Measurements from ENCODE around the gene ECPAS.
"Not testable (repeated sequence)": the region's sequence is repeated elsewhere in the genome, so short reads cannot be mapped to it uniquely, and the experiment has no call there.

Gene ECPAS

GRCh38 chr9:111483858-111484571, at the start of gene ECPAS:
ECPAS (minus strand) TSS chr9:111484383; CDS start chr9:111472918, 11,465 bp downstream.
- peak; percentile 88 for DNase-seq (ENCODE audit: low spot score)

- no peak for DNase-seq (ENCODE audit: low spot score)
Measured at GRCh38 chr9:111533099-111533790, 49.1 kb upstream of the ECPAS start.

GRCh38 chr9:111531716-111532115, 47.5 kb upstream of the ECPAS start:
- no peak for DNase-seq (ENCODE audit: low spot score)

DNA sequence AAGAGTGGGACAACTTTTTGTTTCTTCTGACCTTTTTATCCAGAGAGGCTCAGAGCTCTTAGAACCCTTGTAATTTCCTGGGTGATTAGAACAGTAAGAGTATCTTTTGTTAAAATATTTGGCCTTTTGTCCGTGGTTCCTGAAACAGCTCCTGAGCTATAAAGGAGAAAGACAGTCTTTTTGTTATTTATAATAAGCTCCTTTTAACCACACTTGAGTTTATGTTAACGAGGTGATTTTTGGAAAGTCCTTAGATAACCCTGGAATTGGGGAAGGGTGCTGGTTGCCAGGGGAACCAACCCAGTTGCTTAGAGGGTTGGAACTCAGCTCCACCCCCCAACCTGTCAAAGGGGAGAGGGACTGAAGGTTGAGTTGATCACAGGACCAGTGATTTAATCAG, 45.6 kb upstream of the ECPAS start:
- peak; percentile 65 for DNase-seq (ENCODE audit: low spot score)

GRCh38 chr9:111527347-111527746, 43.2 kb upstream of the ECPAS start:
- no peak for DNase-seq (ENCODE audit: low spot score)

- peak; percentile 85 for DNase-seq (ENCODE audit: low spot score)
Measured at GRCh38 chr9:111525056-111525977, 41.1 kb upstream of the ECPAS start, which contains the start of gene ZNF483. ZNF483 (plus strand) TSS chr9:111525179; CDS start chr9:111527396, 2,217 bp downstream.

GRCh38 chr9:111524731-111525055, 40.5 kb upstream of the ECPAS start:
- no peak for DNase-seq (ENCODE audit: low spot score)

- no peak for DNase-seq (ENCODE audit: low spot score)
Measured at GRCh38 chr9:111516061-111516465, 31.9 kb upstream of the ECPAS start.

- no peak for DNase-seq (ENCODE audit: low spot score)
Measured at GRCh38 chr9:111514967-111515366, 30.8 kb upstream of the ECPAS start.

DNA sequence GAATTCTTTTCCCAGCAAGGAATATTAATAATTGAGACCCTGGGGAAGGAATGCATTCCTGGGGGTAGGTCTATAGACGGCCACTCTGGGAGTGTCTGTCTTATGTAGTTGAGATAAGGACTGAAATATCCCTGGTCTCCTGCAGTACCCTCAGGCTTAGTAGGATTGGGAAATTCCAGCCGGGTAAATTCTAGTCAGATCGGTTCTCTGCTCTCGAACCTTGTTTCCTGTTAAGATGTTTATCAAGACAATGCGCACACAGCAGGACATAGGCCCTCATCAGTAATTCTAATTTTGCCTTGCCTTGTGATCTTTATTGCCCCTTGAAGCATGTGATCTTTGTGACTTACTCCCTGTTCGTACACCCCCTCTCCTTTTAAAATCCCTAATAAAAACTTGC, 27.4 kb upstream of the ECPAS start:
- not testable (repeated sequence) for DNase-seq (ENCODE audit: low spot score)

DNA sequence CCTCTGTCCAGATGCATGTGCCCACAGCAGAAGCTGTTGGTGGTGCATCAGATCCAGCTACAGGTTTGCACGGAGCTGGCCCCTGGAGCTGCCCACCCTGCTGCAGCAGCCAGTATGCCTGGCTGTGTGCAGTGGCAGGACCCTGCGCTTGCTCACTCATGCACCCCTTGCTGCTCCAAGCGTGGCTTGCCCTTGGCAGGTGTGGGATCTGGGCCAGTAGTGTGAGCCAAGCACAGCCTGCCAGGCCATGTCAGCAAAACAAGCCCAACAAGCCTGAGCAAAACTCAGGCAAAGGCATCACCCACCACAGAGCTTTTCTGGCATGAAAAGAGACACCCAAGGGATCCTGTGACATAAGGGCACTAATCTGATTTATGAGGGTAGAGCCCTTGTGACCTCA, 18.3 kb upstream of the ECPAS start:
- no peak for DNase-seq (ENCODE audit: low spot score)

GRCh38 chr9:111501648-111502047, 17.5 kb upstream of the ECPAS start:
- no peak for DNase-seq (ENCODE audit: low spot score)

- no peak for DNase-seq (ENCODE audit: low spot score)
Measured at GRCh38 chr9:111501005-111501562, 16.9 kb upstream of the ECPAS start.

DNA sequence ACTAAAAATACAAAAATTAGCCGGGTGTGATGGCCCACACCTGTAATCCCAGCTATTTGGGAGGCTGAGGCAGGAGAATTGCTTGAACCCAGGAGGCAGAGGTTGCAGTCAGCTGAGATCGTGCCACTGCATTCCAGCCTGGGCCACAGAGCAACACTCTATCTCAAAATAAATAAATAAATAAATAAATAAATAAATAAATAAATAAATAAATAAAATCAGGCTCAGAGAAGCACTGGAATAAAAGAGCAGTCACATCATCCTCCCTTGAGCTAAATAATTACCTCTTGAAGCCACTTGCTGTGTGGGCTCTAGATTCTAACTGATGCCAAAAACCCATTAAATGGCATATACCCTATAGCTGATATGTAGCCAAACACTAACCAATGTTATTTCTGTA, 13.0 kb upstream of the ECPAS start:
- DNase-seq (ENCODE audit: low spot score), result not testable (repeated sequence)

DNA sequence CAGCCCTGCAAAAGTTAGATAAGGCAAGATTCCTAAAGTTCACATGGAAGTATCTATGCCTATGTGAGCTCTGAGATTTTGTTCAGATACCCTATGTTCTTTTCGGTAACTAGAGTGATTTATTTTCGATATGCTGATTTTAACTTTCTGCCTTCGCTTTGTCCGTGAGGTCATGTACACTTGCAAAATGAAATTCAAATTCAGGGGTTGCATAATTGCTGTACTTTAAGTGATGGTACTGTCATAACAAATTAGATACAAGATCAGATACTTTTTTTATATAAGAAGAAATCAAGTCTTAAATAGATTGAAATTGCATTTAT, 350 bp upstream of the ECPAS start:
- no peak for DNase-seq (ENCODE audit: low spot score)

DNA sequence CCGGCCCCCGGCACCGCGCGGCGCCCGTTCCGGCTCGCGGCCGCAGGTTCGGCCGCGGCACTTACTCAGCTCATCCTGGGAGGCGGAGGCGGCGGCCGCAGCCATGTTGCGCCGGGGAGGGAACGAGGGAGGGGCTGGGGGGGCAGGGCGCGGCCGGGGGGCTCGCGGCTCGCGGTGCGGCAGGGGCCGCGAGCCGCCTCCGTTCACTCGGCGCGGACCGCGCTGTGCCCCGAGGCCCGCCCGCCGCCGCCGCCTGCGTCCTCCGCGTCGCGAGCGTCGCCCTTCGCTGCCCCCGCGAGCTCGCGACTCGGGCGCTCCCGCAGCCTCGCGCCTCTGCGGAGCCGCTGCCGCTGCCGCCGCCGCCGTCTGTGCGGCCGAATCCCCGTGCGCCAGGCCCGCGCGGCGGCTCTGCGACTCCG, 735 bp downstream of the ECPAS start:
- DNase-seq (ENCODE audit: low spot score), result peak; percentile 78

GRCh38 chr9:111482694-111483438, 1.3 kb downstream of the ECPAS start:
- peak; percentile 88 for DNase-seq (ENCODE audit: low spot score)

GRCh38 chr9:111481885-111482636, 2.1 kb downstream of the ECPAS start:
- no peak for DNase-seq (ENCODE audit: low spot score)

- no peak for DNase-seq (ENCODE audit: low spot score)
Measured at GRCh38 chr9:111477677-111478076, 6.5 kb downstream of the ECPAS start.

DNA sequence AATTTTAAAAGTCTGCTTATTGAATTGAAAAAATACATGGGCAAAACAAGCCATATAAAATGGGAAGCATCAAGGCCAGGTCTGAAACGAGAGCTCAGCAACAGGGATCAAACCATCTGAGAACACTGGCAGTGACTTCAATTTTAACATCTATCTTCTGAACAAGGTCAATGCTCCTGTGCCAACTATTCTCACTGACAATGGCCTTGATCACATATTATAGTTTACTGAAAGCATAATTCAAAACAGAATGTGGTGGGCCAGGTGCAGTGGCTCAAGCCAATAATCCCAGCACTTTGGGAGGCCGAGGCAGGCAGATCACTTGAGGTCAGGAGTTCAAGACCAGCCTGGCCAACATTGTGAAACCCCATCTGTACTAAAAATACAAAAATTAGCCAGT, 9.0 kb downstream of the ECPAS start:
- DNase-seq (ENCODE audit: low spot score), result no peak

DNA sequence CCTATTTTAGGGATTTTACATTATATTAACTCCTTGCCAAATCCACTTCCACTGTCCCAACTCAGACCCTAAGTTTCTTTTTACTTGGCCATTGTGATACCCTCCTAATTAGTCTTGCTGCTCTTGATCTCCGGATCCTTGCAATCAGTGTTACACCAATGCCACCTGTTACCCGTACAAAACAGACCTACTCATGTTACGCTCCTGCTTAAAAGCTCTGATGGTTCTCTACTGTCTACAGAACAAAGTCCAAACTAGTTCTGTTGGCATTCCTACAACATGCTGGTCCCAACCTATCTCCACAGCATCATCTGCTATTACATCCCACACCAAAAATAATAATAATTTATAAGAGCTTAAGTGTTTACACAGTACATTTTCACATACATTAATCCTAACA, 9.8 kb downstream of the ECPAS start:
- no peak for DNase-seq (ENCODE audit: low spot score)

Measured in iPS-NIHi11 (cell line).